ENCODE data around the gene CNIH3. TPM values are rescaled to one million over a fixed set of nuclear protein-coding genes. Genes with fewer than 3 reads are reported as not detected.

CNIH3 gene
- total and polyA plus RNA-seq, 2 donors (not counting 1 experiment from before 2014, with no cell fraction given): 0.72 to 1.8 TPM

DNA sequence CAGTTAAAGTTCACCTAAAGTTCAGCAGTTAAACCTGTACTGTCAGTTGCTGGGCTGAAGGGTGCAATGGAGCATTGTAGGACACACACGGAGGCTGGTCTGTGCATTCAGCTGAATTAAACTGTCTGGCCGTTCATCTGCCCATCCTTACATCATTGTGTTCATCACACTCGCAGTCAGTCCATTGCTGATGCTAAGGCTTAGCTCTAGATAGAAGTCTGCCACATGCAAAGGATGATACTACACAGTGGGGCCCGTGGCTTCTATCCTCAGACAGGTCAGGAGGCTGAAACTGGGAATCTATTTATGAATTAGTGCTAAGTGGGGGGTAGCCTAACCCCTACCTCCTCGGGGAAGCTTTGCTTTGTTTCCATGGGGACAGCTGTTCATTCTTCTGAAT, 60.4 kb downstream of the CNIH3 start:
- Mint-ChIP-seq H3K27me3 (peaks cover 8% of the 10 kb centered on the region), H3K9me3 (ENCODE audit: insufficient read depth) (no peaks in the 10 kb centered on the region), H3K27ac (no peak overlapping the region), H3K4me3 (no peak overlapping the region), H3K4me1 (no peaks in the 10 kb centered on the region)
- intact Hi-C loops (cut with micrococcal nuclease): no loop called here
- Histone ChIP-seq H3K4me2 (replicated peaks; ENCODE audit: low read depth, low read length, poor library complexity, severe bottlenecking) (no peak overlapping the region), H3K9me3 (ENCODE audit: control extremely low read depth in 1 of 3, control insufficient read depth in 2 of 3, insufficient read depth in 1 of 3, low read length in 2 of 3) (no peaks in the 10 kb centered on the region), H2AFZ (ENCODE audit: insufficient read depth, low read depth, low read length, poor library complexity, severe bottlenecking) (no peak overlapping the region), H3K27ac (ENCODE audit: low read length in 2 of 2) (no peak overlapping the region), H3K36me3 (replicated peaks in 1 of 2; ENCODE audit: control extremely low read depth in 1 of 2, control insufficient read depth in 1 of 2, extremely low read depth in 1 of 2, insufficient read depth in 2 of 2, low read length in 1 of 2) (no peaks in the 10 kb centered on the region), H3K79me2 (ENCODE audit: control insufficient read depth, insufficient read depth, low read length) (no peaks in the 10 kb centered on the region), H3K9ac (ENCODE audit: low read length) (no peak overlapping the region), H3K27me3 (replicated peaks in 1 of 4; ENCODE audit: control extremely low read depth in 1 of 4, control insufficient read depth in 3 of 4, insufficient read depth in 4 of 4, low read length in 3 of 4) (no peaks in the 10 kb centered on the region), H3K4me3 (ENCODE audit: control extremely low read depth in 1 of 5, extremely low read depth in 1 of 5, insufficient read depth in 1 of 5, low read depth in 2 of 5, low read length in 4 of 5) (no peak overlapping the region), H3K4me1 (ENCODE audit: control insufficient read depth in 2 of 2, insufficient read depth in 2 of 2, low read length in 2 of 2) (no peaks in the 10 kb centered on the region), H4K20me1 (ENCODE audit: control insufficient read depth, insufficient read depth, low read length, poor library complexity, severe bottlenecking) (no peaks in the 10 kb centered on the region)
- no peak for ATAC-seq (ENCODE audit: low read depth)
- TF ChIP-seq CTCF (IDR thresholded peaks at IDR 0.05) (no peak), EZH2 (IDR thresholded peaks at IDR 0.05; ENCODE audit: borderline replicate concordance, insufficient read depth, low read depth, low read length, poor library complexity, severe bottlenecking) (no peak)
- no peak for DNase-seq
- ChIA-PET POLR2A (no interaction called here), CTCF (no interaction called here)
- WGBS (ENCODE audit: insufficient coverage): 84% methylated on average over 4 of the region's 5 CpGs

- H3K36me3 ChIP-seq (replicated peaks in 1 of 2; ENCODE audit: control extremely low read depth in 1 of 2, control insufficient read depth in 1 of 2, extremely low read depth in 1 of 2, insufficient read depth in 2 of 2, low read length in 1 of 2): no peaks in the 10 kb centered on the region
- intact Hi-C loops (cut with micrococcal nuclease): no loop called here
- no peaks in the 10 kb centered on the region for H3K27me3 ChIP-seq (replicated peaks in 1 of 4; ENCODE audit: control extremely low read depth in 1 of 4, control insufficient read depth in 3 of 4, insufficient read depth in 4 of 4, low read length in 3 of 4)
- H3K4me1 ChIP-seq (ENCODE audit: control insufficient read depth in 2 of 2, insufficient read depth in 2 of 2, low read length in 2 of 2): no peaks in the 10 kb centered on the region
- peaks cover 8% of the 10 kb centered on the region for H3K27me3 Mint-ChIP-seq
- no peak overlapping the region for H3K27ac Mint-ChIP-seq
- CTCF ChIA-PET: no interaction called here
- H4K20me1 ChIP-seq (ENCODE audit: control insufficient read depth, insufficient read depth, low read length, poor library complexity, severe bottlenecking): no peaks in the 10 kb centered on the region
- H3K4me3 ChIP-seq (ENCODE audit: control extremely low read depth in 1 of 5, extremely low read depth in 1 of 5, insufficient read depth in 1 of 5, low read depth in 2 of 5, low read length in 4 of 5): no peak overlapping the region
- TF ChIP-seq EZH2 (IDR thresholded peaks at IDR 0.05; ENCODE audit: borderline replicate concordance, insufficient read depth, low read depth, low read length, poor library complexity, severe bottlenecking) (no peak), CTCF (IDR thresholded peaks at IDR 0.05) (no peak)
- H3K9ac ChIP-seq (ENCODE audit: low read length): no peak overlapping the region
- H3K27ac ChIP-seq (ENCODE audit: low read length in 2 of 2): no peak overlapping the region
- H3K9me3 ChIP-seq (ENCODE audit: control extremely low read depth in 1 of 3, control insufficient read depth in 2 of 3, insufficient read depth in 1 of 3, low read length in 2 of 3): no peaks in the 10 kb centered on the region
- no peaks in the 10 kb centered on the region for H3K4me1 Mint-ChIP-seq
- H2AFZ ChIP-seq (ENCODE audit: insufficient read depth, low read depth, low read length, poor library complexity, severe bottlenecking): no peak overlapping the region
- no peak for DNase-seq
- H3K79me2 ChIP-seq (ENCODE audit: control insufficient read depth, insufficient read depth, low read length): no peaks in the 10 kb centered on the region
- no peak overlapping the region for H3K4me3 Mint-ChIP-seq
- POLR2A ChIA-PET: no interaction called here
- no peak for ATAC-seq (ENCODE audit: low read depth)
- H3K9me3 Mint-ChIP-seq (ENCODE audit: insufficient read depth): no peaks in the 10 kb centered on the region
- 94% methylated on average over 2 of the region's 4 CpGs for WGBS (ENCODE audit: insufficient coverage)
- H3K4me2 ChIP-seq (replicated peaks; ENCODE audit: low read depth, low read length, poor library complexity, severe bottlenecking): no peak overlapping the region
Observed at GRCh38 chr1:224678168-224678567, 62.1 kb downstream of the CNIH3 start.

All from B cell (primary cell).